HepG2 (cell line): ENCODE data around the gene GPBAR1. TPM values are rescaled to one million over a fixed set of nuclear protein-coding genes. Genes with fewer than 3 reads are reported as not detected.

ENCODE experiments used
- BCL6 ChIP-seq: IDR thresholded peaks from 2 replicates; pipeline ENCODE4 v1.6.1; 2016; ENCODE audit warnings: missing genetic modification reagents, missing compliant biosample characterization
- DNMT1 ChIP-seq: sonication (generic); formaldehyde crosslinking; IDR thresholded peaks from 2 replicates; pipeline ENCODE4 v1.5.1; 2020; ENCODE audit warnings: mild to moderate bottlenecking, missing genetic modification reagents
- HDAC1 ChIP-seq: sonication (generic); formaldehyde crosslinking; IDR thresholded peaks from 2 replicates; pipeline ENCODE4 v1.5.1; 2020; ENCODE audit warnings: mild to moderate bottlenecking, missing genetic modification reagents
- IKZF1 ChIP-seq: fragments of 450-650 bp; IDR thresholded peaks from 2 replicates; pipeline ENCODE4 v1.7.1; 2016
- MIXL1 ChIP-seq: IDR thresholded peaks from 2 replicates; pipeline ENCODE4 v1.6.1; 2016
- NAIF1 ChIP-seq: sonication (generic); formaldehyde crosslinking; IDR thresholded peaks from 2 replicates; pipeline ENCODE4 v1.5.0; 2020; ENCODE audit warnings: mild to moderate bottlenecking, missing genetic modification reagents, borderline replicate concordance
- NFIC ChIP-seq: IDR thresholded peaks from 2 replicates; pipeline ENCODE4 v1.6.1; 2012; ENCODE audit warnings: mild to moderate bottlenecking, low read length, inconsistent platforms
- RXRB ChIP-seq: IDR thresholded peaks from 2 replicates; pipeline ENCODE4 v1.6.1; 2016; ENCODE audit warnings: borderline replicate concordance, missing genetic modification reagents, missing compliant biosample characterization
- SCMH1 ChIP-seq: sonication (generic); formaldehyde crosslinking; IDR thresholded peaks from 2 replicates; pipeline ENCODE4 v1.9.0; 2021; ENCODE audit warnings: missing genetic modification reagents, mild to moderate bottlenecking, borderline replicate concordance
- SIX4 ChIP-seq: sonication (generic); formaldehyde crosslinking; IDR thresholded peaks from 2 replicates; pipeline ENCODE4 v1.4.0; 2020; ENCODE audit warnings: missing genetic modification reagents
- TCF7L2 ChIP-seq: IDR thresholded peaks from 2 replicates; pipeline ENCODE4 v1.6.1; 2011; ENCODE audit warnings: mild to moderate bottlenecking, low read depth, low read length, moderate library complexity
- THRA ChIP-seq: sonication (generic); formaldehyde crosslinking; IDR thresholded peaks from 2 replicates; pipeline ENCODE4 v1.4.0; 2020; ENCODE audit warnings: missing genetic modification reagents, borderline replicate concordance
- ZBTB40 ChIP-seq, 2 experiments: fragments of 450-650 bp in 1 of 2; sonication (generic) in 1 of 2; formaldehyde crosslinking in 1 of 2; IDR thresholded peaks; 2 replicates each; pipeline versions ENCODE4 v1.6.1 to v1.8.0; 2016 to 2022; ENCODE audit warnings: antibody characterized with exemption in 1 of 2, mild to moderate bottlenecking in 1 of 2, missing genetic modification reagents in 1 of 2
- ZNF121 ChIP-seq: sonication (generic); formaldehyde crosslinking; IDR thresholded peaks from 2 replicates; pipeline ENCODE4 v1.5.0; 2020; ENCODE audit warnings: mild to moderate bottlenecking, missing genetic modification reagents
- ZNF136 ChIP-seq: sonication (generic); formaldehyde crosslinking; IDR thresholded peaks from 2 replicates; pipeline ENCODE4 v1.8.1; 2022; ENCODE audit warnings: low read depth, mild to moderate bottlenecking, moderate library complexity, missing genetic modification reagents
- polyA plus RNA-seq, 8 experiments: library from polyadenylated mRNA; depleted of rRNA in 3 of 8; stranded (reverse) in 7 of 8; unstranded in 1 of 8; fragments of >200 nt; fragmentation: Illumina TruSeq in 4 of 8; extraction: Trizol in 4 of 8; gene quantifications; 2 replicates each; pipeline versions ENCODE4 v1.2.1 to v1.2.3, GENCODE V29; 2011 to 2016; ENCODE audit warnings: low read depth in 4 of 8, missing spikeins in 1 of 8, mixed read lengths in 1 of 8; ENCODE audit not compliant: insufficient read depth in 1 of 8
- total RNA-seq, 5 experiments: library from RNA; depleted of rRNA; stranded (reverse); fragments of >200 nt; fragmentation: Illumina TruSeq; extraction: Trizol; gene quantifications; 2 replicates each; pipeline ENCODE4 v1.2.3, GENCODE V29; 2016; ENCODE audit warnings: low read depth in 1 of 5
- TF ChIP-seq, protein P1 (sequence below): sonication (generic); formaldehyde crosslinking; IDR thresholded peaks from 2 replicates; pipeline ENCODE4 v1.5.0; 2020; ENCODE audit warnings: missing genetic modification reagents
- TF ChIP-seq, protein P2 (sequence below): sonication (generic); formaldehyde crosslinking; IDR thresholded peaks from 2 replicates; pipeline ENCODE4 v1.5.0; 2020; ENCODE audit warnings: missing genetic modification reagents

Gene GPBAR1
- total and polyA plus RNA-seq, 2 of the 13 experiments (the other 11 are each of a cell fraction or from before 2014, with no cell fraction given), result 0.05 to 0.09 TPM

- TF ChIP-seq ZBTB40 (IDR thresholded peaks at IDR 0.05), result no peak
- TF ChIP-seq ZBTB40 (CRISPR knock-in tag; IDR thresholded peaks at IDR 0.05), result peak; percentile 73; the same call in 1 of the 2 replicates
- no peak for TF ChIP-seq IKZF1
- peak; percentile 13; the same call in 1 of the 2 replicates for TF ChIP-seq SIX4 (CRISPR knock-in tag)
- no peak for TF ChIP-seq ZNF136 (CRISPR knock-in tag)
- no peak for TF ChIP-seq THRA (CRISPR knock-in tag)
- TF ChIP-seq RXRB (CRISPR knock-in tag), result peak; percentile 82
- TF ChIP-seq, protein P1, sequence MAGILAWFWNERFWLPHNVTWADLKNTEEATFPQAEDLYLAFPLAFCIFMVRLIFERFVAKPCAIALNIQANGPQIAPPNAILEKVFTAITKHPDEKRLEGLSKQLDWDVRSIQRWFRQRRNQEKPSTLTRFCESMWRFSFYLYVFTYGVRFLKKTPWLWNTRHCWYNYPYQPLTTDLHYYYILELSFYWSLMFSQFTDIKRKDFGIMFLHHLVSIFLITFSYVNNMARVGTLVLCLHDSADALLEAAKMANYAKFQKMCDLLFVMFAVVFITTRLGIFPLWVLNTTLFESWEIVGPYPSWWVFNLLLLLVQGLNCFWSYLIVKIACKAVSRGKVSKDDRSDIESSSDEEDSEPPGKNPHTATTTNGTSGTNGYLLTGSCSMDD (CRISPR knock-in tag), result no peak
- TF ChIP-seq, protein P2, sequence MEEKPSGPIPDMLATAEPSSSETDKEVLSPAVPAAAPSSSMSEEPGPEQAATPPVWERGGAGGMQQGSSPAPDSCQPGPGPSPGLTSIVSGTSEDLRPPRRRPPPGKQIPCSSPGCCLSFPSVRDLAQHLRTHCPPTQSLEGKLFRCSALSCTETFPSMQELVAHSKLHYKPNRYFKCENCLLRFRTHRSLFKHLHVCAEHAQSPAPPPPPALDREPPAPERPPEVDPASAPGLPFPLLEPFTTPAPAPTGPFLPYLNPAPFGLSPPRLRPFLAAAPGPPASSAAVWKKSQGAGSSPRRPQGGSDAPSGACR, result 0 out of 2 replicates have a peak, but pooled peaks have one; percentile 63
- TF ChIP-seq BCL6 (CRISPR knock-in tag), result peak; percentile 28
- no peak for TF ChIP-seq NFIC
- no peak for TF ChIP-seq SCMH1 (CRISPR knock-in tag)
- TF ChIP-seq TCF7L2, result no peak
- TF ChIP-seq MIXL1 (CRISPR knock-in tag), result no peak
- TF ChIP-seq ZNF121 (CRISPR knock-in tag), result peak; percentile 92
- TF ChIP-seq NAIF1, result 0 out of 2 replicates have a peak, but pooled peaks have one; percentile 47
- peak; percentile 31; the same call in 1 of the 2 replicates for TF ChIP-seq HDAC1 (CRISPR knock-in tag)
- TF ChIP-seq DNMT1 (CRISPR knock-in tag), result 0 out of 2 replicates have a peak, but pooled peaks have one; percentile 67
Measured at GRCh38 chr2:218284106-218284811, 23.4 kb downstream of the GPBAR1 start (continued).
